SU-DHL-6 (cell line): Measurements from ENCODE around the gene TFE3.
"Not testable (repeated sequence)": the region's sequence is repeated elsewhere in the genome, so short reads cannot be mapped to it uniquely, and the experiment has no call there.

Experiments used
- H2AFZ ChIP-seq: fragments of 200-600 bp; sonication (generic); 2 replicates; pipeline ENCODE4 v1.6.1; 2014; ENCODE audit warnings: low read depth, mild to moderate bottlenecking, moderate library complexity, mixed read lengths, antibody characterized with exemption, low read length; ENCODE audit not compliant: severe bottlenecking
- H3F3A ChIP-seq: fragments of 200-600 bp; shearing (Covaris generic); 2 replicates; pipeline ENCODE4 v1.6.0; 2016; ENCODE audit warnings: antibody characterized with exemption, mild to moderate bottlenecking; ENCODE audit not compliant: insufficient read depth
- H3K27ac ChIP-seq: fragments of 200-600 bp; sonication (generic); 2 replicates; pipeline ENCODE4 v1.5.1; 2016; ENCODE audit warnings: low read depth, mild to moderate bottlenecking, low read length, moderate library complexity, mixed read lengths
- H3K27me3 ChIP-seq: fragments of 200-600 bp; sonication (generic), shearing (Covaris generic); 2 replicates; pipeline ENCODE4 v1.6.0; 2014; ENCODE audit warnings: mild to moderate bottlenecking, low read length
- H3K36me3 ChIP-seq: fragments of 200-600 bp; sonication (generic); 2 replicates; pipeline ENCODE4 v1.6.1; 2014; ENCODE audit warnings: mild to moderate bottlenecking, low read length, mixed read lengths
- H3K4me2 ChIP-seq: fragments of 300-600, 200-600 bp; shearing (Covaris generic), sonication (generic); 2 replicates; pipeline ENCODE4 v1.6.0; 2014; ENCODE audit warnings: low read length, low read depth, mild to moderate bottlenecking; ENCODE audit not compliant: poor library complexity, severe bottlenecking
- H3K4me3 ChIP-seq: fragments of 200-600 bp; sonication (generic); 2 replicates; pipeline ENCODE4 v1.5.1; 2014; ENCODE audit warnings: antibody characterized with exemption, low read length, mild to moderate bottlenecking, mixed read lengths; ENCODE audit not compliant: insufficient read depth, poor library complexity, severe bottlenecking
- H3K79me2 ChIP-seq: fragments of 200-600 bp; sonication (generic); 2 replicates; pipeline ENCODE4 v1.6.1; 2014; ENCODE audit warnings: mild to moderate bottlenecking, low read length, moderate library complexity; ENCODE audit not compliant: insufficient read depth
- H3K9ac ChIP-seq: fragments of 200-600 bp; sonication (generic); 2 replicates; pipeline ENCODE4 v1.7.0; 2014; ENCODE audit warnings: mild to moderate bottlenecking, low read length
- H3K9me2 ChIP-seq: fragments of 200-600 bp; sonication (generic); replicated peaks from 2 replicates; pipeline ENCODE4 v1.6.1; 2014; ENCODE audit warnings: low read length; ENCODE audit not compliant: insufficient read depth
- H3K9me3 ChIP-seq: fragments of 200-600 bp; sonication (generic); 2 replicates; pipeline ENCODE4 v1.6.1; 2014; ENCODE audit warnings: low read length, mixed read lengths; ENCODE audit not compliant: insufficient read depth
- H4K20me1 ChIP-seq: fragments of 200-600 bp; sonication (generic); 2 replicates; pipeline ENCODE4 v1.6.1; 2014; ENCODE audit warnings: low read depth, mild to moderate bottlenecking, antibody characterized with exemption, low read length, moderate library complexity, mixed read lengths
- EZH2phosphoT487 ChIP-seq: fragments of 200-600 bp; sonication (generic), shearing (Covaris generic); conservative IDR thresholded peaks from 2 replicates; pipeline ENCODE4 v1.6.1; 2018; ENCODE audit warnings: mild to moderate bottlenecking, antibody characterized with exemption, low read length, moderate library complexity, mixed read lengths
- TF ChIP-seq, protein P1 (sequence below): fragments of 200-600 bp; sonication (generic); IDR thresholded peaks from one replicate; pipeline ENCODE4 v1.5.1; 2017; ENCODE audit warnings: antibody characterized with exemption, mild to moderate bottlenecking, low read length, moderate library complexity; ENCODE audit not compliant: insufficient read depth, poor library complexity, severe bottlenecking

Gene TFE3

DNA sequence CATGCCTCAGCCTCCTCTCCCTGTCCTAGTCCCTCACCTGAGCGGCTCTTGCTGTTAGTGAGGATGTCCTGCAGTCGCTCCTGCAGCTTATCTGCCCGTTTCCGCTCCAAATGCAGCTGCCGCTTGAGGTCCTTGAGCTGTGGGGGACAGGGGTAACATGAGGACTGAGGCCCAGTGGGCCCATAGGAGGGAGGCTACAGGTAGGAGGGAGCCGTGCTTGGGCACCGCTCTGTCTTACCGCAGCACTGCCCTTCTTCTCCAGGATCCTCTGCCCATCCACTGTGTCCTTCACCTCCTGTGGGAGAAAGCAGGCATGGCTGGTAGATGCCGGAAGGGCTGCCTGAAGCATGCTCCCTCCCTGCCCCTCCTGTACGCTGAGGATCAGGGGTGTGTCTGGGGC is 62.0 kb downstream of the TFE3 start:
- H3F3A ChIP-seq: no peaks in the 10 kb centered on the region
- no peak overlapping the region for H3K9ac ChIP-seq
- no peaks in the 10 kb centered on the region for H3K9me2 ChIP-seq
- H3K36me3 ChIP-seq: no peaks in the 10 kb centered on the region
- H3K9me3 ChIP-seq: no peaks in the 10 kb centered on the region
- H4K20me1 ChIP-seq: no peaks in the 10 kb centered on the region
- H3K4me3 ChIP-seq: no peak overlapping the region
- H3K27ac ChIP-seq: no peak overlapping the region
- no peak overlapping the region for H3K4me2 ChIP-seq
- no peaks in the 10 kb centered on the region for H3K27me3 ChIP-seq
- no peak for TF ChIP-seq EZH2phosphoT487
- TF ChIP-seq, protein P1, sequence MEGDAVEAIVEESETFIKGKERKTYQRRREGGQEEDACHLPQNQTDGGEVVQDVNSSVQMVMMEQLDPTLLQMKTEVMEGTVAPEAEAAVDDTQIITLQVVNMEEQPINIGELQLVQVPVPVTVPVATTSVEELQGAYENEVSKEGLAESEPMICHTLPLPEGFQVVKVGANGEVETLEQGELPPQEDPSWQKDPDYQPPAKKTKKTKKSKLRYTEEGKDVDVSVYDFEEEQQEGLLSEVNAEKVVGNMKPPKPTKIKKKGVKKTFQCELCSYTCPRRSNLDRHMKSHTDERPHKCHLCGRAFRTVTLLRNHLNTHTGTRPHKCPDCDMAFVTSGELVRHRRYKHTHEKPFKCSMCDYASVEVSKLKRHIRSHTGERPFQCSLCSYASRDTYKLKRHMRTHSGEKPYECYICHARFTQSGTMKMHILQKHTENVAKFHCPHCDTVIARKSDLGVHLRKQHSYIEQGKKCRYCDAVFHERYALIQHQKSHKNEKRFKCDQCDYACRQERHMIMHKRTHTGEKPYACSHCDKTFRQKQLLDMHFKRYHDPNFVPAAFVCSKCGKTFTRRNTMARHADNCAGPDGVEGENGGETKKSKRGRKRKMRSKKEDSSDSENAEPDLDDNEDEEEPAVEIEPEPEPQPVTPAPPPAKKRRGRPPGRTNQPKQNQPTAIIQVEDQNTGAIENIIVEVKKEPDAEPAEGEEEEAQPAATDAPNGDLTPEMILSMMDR: no peak
- H2AFZ ChIP-seq: no peak overlapping the region
- no peaks in the 10 kb centered on the region for H3K79me2 ChIP-seq

DNA sequence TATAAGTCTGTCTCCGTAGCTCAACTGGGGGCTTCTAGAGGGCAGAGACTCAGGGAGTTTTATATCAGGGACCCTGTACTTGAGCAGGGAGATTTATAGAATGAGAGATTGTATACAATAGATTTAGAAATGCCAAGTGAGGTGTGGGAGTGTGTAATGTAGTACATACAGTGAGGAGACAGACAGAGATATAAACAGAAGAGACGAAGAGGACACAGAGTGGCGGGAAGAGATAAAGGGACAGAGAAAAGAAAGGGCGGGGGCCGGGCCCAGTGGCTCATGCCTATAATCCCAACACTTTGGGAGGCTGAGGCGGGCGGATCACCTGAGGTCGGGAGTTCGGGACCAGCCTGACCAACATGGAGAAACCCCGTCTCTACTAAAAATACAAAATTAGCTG is 62.8 kb downstream of the TFE3 start:
- H2AFZ ChIP-seq, H3K4me2 ChIP-seq, H3K9ac ChIP-seq, H3K27ac ChIP-seq, H3K9me3 ChIP-seq, H3K4me3 ChIP-seq, H4K20me1 ChIP-seq, H3F3A ChIP-seq, H3K79me2 ChIP-seq, H3K36me3 ChIP-seq, H3K9me2 ChIP-seq, H3K27me3 ChIP-seq: not testable (repeated sequence)
